HUES48 (cell line): ENCODE measurements around the gene NEDD4L.

ENCODE experiments used
- H3K27ac ChIP-seq: one replicate; pipeline ENCODE4 v1.7.0; 2013; ENCODE audit warnings: low read depth, low read length, inconsistent platforms
- H3K27me3 ChIP-seq: 2 replicates; pipeline ENCODE4 v1.6.1; 2013; ENCODE audit warnings: mild to moderate bottlenecking, low read length; ENCODE audit not compliant: control insufficient read depth, insufficient read depth
- H3K36me3 ChIP-seq: 2 replicates; pipeline ENCODE4 v1.6.1; 2013; ENCODE audit warnings: low read length; ENCODE audit not compliant: control insufficient read depth, insufficient read depth
- H3K4me1 ChIP-seq: 2 replicates; pipeline ENCODE4 v1.6.1; 2013; ENCODE audit warnings: mild to moderate bottlenecking, low read length; ENCODE audit not compliant: control insufficient read depth, insufficient read depth
- H3K4me3 ChIP-seq: 2 replicates; pipeline ENCODE4 v1.5.1; 2013; ENCODE audit warnings: mild to moderate bottlenecking, low read depth, low read length
- H3K9ac ChIP-seq: 2 replicates; pipeline ENCODE4 v1.6.1; 2013; ENCODE audit warnings: mild to moderate bottlenecking, low read depth, low read length, moderate library complexity
- H3K9me3 ChIP-seq: 2 replicates; pipeline ENCODE4 v1.6.1; 2013; ENCODE audit warnings: low read length; ENCODE audit not compliant: control insufficient read depth, insufficient read depth

Gene NEDD4L

GRCh38 chr18:58069721-58070292 is 25.8 kb downstream of the NEDD4L start:
- H3K9me3 ChIP-seq: no peaks in the 10 kb centered on the region
- H3K9ac ChIP-seq: no peak overlapping the region
- no peaks in the 10 kb centered on the region for H3K36me3 ChIP-seq
- H3K27ac ChIP-seq: peak overlapping the region; percentile 65
- H3K27me3 ChIP-seq: no peaks in the 10 kb centered on the region
- H3K4me1 ChIP-seq: peaks cover 16% of the 10 kb centered on the region
- no peak overlapping the region for H3K4me3 ChIP-seq

- no peaks in the 10 kb centered on the region for H3K27me3 ChIP-seq
- no peak overlapping the region for H3K9ac ChIP-seq
- no peaks in the 10 kb centered on the region for H3K9me3 ChIP-seq
- H3K36me3 ChIP-seq: no peaks in the 10 kb centered on the region
- H3K4me1 ChIP-seq: peaks cover 9% of the 10 kb centered on the region
- no peak overlapping the region for H3K27ac ChIP-seq
- no peak overlapping the region for H3K4me3 ChIP-seq
Measured at GRCh38 chr18:58076052-58076451, 32.0 kb downstream of the NEDD4L start.

GRCh38 chr18:58077329-58077728 is 33.3 kb downstream of the NEDD4L start:
- Histone ChIP-seq H3K9me3 (no peaks in the 10 kb centered on the region), H3K36me3 (no peaks in the 10 kb centered on the region), H3K27me3 (no peaks in the 10 kb centered on the region), H3K4me1 (peaks cover 9% of the 10 kb centered on the region), H3K4me3 (no peak overlapping the region), H3K9ac (no peak overlapping the region), H3K27ac (no peak overlapping the region)

- Histone ChIP-seq H3K4me1 (peaks cover 9% of the 10 kb centered on the region), H3K9ac (no peak overlapping the region), H3K27ac (no peak overlapping the region), H3K4me3 (no peak overlapping the region), H3K27me3 (no peaks in the 10 kb centered on the region), H3K9me3 (no peaks in the 10 kb centered on the region), H3K36me3 (no peaks in the 10 kb centered on the region)
Measured at GRCh38 chr18:58078889-58079573, 35.0 kb downstream of the NEDD4L start.

GRCh38 chr18:58080451-58080850 is 36.4 kb downstream of the NEDD4L start:
- Histone ChIP-seq H3K9ac (no peak overlapping the region), H3K9me3 (no peaks in the 10 kb centered on the region), H3K4me3 (no peak overlapping the region), H3K36me3 (no peaks in the 10 kb centered on the region), H3K27me3 (no peaks in the 10 kb centered on the region), H3K4me1 (peaks cover 9% of the 10 kb centered on the region), H3K27ac (no peak overlapping the region)

- H3K27me3 ChIP-seq: no peaks in the 10 kb centered on the region
- H3K4me1 ChIP-seq: peaks cover 22% of the 10 kb centered on the region
- H3K4me3 ChIP-seq: 0 out of 2 replicates have a peak overlapping the region, but pooled peaks have one; percentile 10
- H3K36me3 ChIP-seq: no peaks in the 10 kb centered on the region
- peak overlapping the region; percentile 43 for H3K9ac ChIP-seq
- peaks cover 4% of the 10 kb centered on the region; the same call in 1 of the 2 replicates for H3K9me3 ChIP-seq
- H3K27ac ChIP-seq: peak overlapping the region; percentile 58
Measured at GRCh38 chr18:58087928-58088690, 44.1 kb downstream of the NEDD4L start.

GRCh38 chr18:58088691-58089065 is 44.7 kb downstream of the NEDD4L start:
- H3K27me3 ChIP-seq: no peaks in the 10 kb centered on the region
- no peak overlapping the region for H3K9ac ChIP-seq
- H3K27ac ChIP-seq: peak overlapping the region; percentile 9
- no peak overlapping the region for H3K4me3 ChIP-seq
- H3K36me3 ChIP-seq: no peaks in the 10 kb centered on the region
- peaks cover 4% of the 10 kb centered on the region; the same call in 1 of the 2 replicates for H3K9me3 ChIP-seq
- H3K4me1 ChIP-seq: peaks cover 28% of the 10 kb centered on the region

- Histone ChIP-seq H3K27ac (no peak overlapping the region), H3K27me3 (no peaks in the 10 kb centered on the region), H3K9ac (no peak overlapping the region), H3K4me3 (no peak overlapping the region), H3K9me3 (peaks cover 2% of the 10 kb centered on the region; the same call in 1 of the 2 replicates), H3K36me3 (no peaks in the 10 kb centered on the region), H3K4me1 (peaks cover 43% of the 10 kb centered on the region)
Measured at GRCh38 chr18:58091099-58091611, 47.1 kb downstream of the NEDD4L start.

GRCh38 chr18:58093311-58093803 is 49.3 kb downstream of the NEDD4L start:
- Histone ChIP-seq H3K4me1 (peaks cover 33% of the 10 kb centered on the region), H3K27me3 (no peaks in the 10 kb centered on the region), H3K4me3 (peak overlapping the region; percentile 40), H3K27ac (no peak overlapping the region), H3K9ac (no peak overlapping the region), H3K9me3 (no peaks in the 10 kb centered on the region), H3K36me3 (no peaks in the 10 kb centered on the region)

GRCh38 chr18:58095222-58095621 is 51.2 kb downstream of the NEDD4L start:
- H3K4me1 ChIP-seq: peaks cover 42% of the 10 kb centered on the region
- H3K4me3 ChIP-seq: no peak overlapping the region
- H3K27me3 ChIP-seq: no peaks in the 10 kb centered on the region
- no peak overlapping the region for H3K27ac ChIP-seq
- H3K9ac ChIP-seq: no peak overlapping the region
- H3K36me3 ChIP-seq: no peaks in the 10 kb centered on the region
- H3K9me3 ChIP-seq: no peaks in the 10 kb centered on the region

- H3K9ac ChIP-seq: no peak overlapping the region
- H3K4me3 ChIP-seq: no peak overlapping the region
- no peaks in the 10 kb centered on the region for H3K9me3 ChIP-seq
- peaks cover 44% of the 10 kb centered on the region for H3K4me1 ChIP-seq
- no peaks in the 10 kb centered on the region for H3K36me3 ChIP-seq
- H3K27ac ChIP-seq: no peak overlapping the region
- H3K27me3 ChIP-seq: no peaks in the 10 kb centered on the region
Measured at GRCh38 chr18:58095655-58096054, 51.6 kb downstream of the NEDD4L start.
